HepG2 (cell line): ENCODE measurements around the gene ANKRD11. TPM values are rescaled to one million over a fixed set of nuclear protein-coding genes. Genes with fewer than 3 reads are reported as not detected.

Experiments used
- CHCHD3 ChIP-seq: sonication (generic); formaldehyde crosslinking; IDR thresholded peaks from 2 replicates; pipeline ENCODE4 v1.8.0; 2022; ENCODE audit warnings: mild to moderate bottlenecking, missing genetic modification reagents, moderate library complexity
- FOSL2 ChIP-seq: sonication (generic); formaldehyde crosslinking; IDR thresholded peaks from 2 replicates; pipeline ENCODE4 v1.4.0; 2020; ENCODE audit warnings: missing genetic modification reagents
- KDM2A ChIP-seq: sonication (generic); formaldehyde crosslinking; IDR thresholded peaks from 2 replicates; pipeline ENCODE4 v1.4.0; 2020; ENCODE audit warnings: low read depth, missing genetic modification reagents, borderline replicate concordance
- RAD51 ChIP-seq: fragments of 450-650 bp; IDR thresholded peaks from 2 replicates; pipeline ENCODE4 v1.6.1; 2016; ENCODE audit warnings: borderline replicate concordance
- RFXAP ChIP-seq: sonication (generic); formaldehyde crosslinking; IDR thresholded peaks from 2 replicates; pipeline ENCODE4 v1.4.0; 2020; ENCODE audit warnings: missing genetic modification reagents, borderline replicate concordance
- ZBTB38 ChIP-seq: sonication (generic); formaldehyde crosslinking; IDR thresholded peaks from 2 replicates; pipeline ENCODE4 v1.5.1; 2020; ENCODE audit warnings: mild to moderate bottlenecking, missing genetic modification reagents
- ZC3H13 ChIP-seq: sonication (generic); formaldehyde crosslinking; IDR thresholded peaks from 2 replicates; pipeline ENCODE4 v1.8.1; 2023; ENCODE audit warnings: mild to moderate bottlenecking, missing genetic modification reagents, moderate library complexity
- ZNF263 ChIP-seq: sonication (generic); formaldehyde crosslinking; IDR thresholded peaks from 2 replicates; pipeline ENCODE4 v1.4.0; 2020; ENCODE audit warnings: missing genetic modification reagents
- polyA plus RNA-seq, 8 experiments: library from polyadenylated mRNA; depleted of rRNA in 3 of 8; stranded (reverse) in 7 of 8; unstranded in 1 of 8; fragments of >200 nt; fragmentation: Illumina TruSeq in 4 of 8; extraction: Trizol in 4 of 8; gene quantifications; 2 replicates each; pipeline versions ENCODE4 v1.2.1 to v1.2.3, GENCODE V29; 2011 to 2016; ENCODE audit warnings: low read depth in 4 of 8, missing spikeins in 1 of 8, mixed read lengths in 1 of 8; ENCODE audit not compliant: insufficient read depth in 1 of 8
- total RNA-seq, 5 experiments: library from RNA; depleted of rRNA; stranded (reverse); fragments of >200 nt; fragmentation: Illumina TruSeq; extraction: Trizol; gene quantifications; 2 replicates each; pipeline ENCODE4 v1.2.3, GENCODE V29; 2016; ENCODE audit warnings: low read depth in 1 of 5
- TF ChIP-seq, protein P1 (sequence below): sonication (generic); formaldehyde crosslinking; IDR thresholded peaks from 2 replicates; pipeline ENCODE4 v1.5.1; 2020; ENCODE audit warnings: mild to moderate bottlenecking, missing genetic modification reagents, moderate library complexity

Gene ANKRD11
- total and polyA plus RNA-seq, 2 of the 13 experiments (the other 11 are each of a cell fraction or from before 2014, with no cell fraction given) = 21.4 to 38.4 TPM

DNA sequence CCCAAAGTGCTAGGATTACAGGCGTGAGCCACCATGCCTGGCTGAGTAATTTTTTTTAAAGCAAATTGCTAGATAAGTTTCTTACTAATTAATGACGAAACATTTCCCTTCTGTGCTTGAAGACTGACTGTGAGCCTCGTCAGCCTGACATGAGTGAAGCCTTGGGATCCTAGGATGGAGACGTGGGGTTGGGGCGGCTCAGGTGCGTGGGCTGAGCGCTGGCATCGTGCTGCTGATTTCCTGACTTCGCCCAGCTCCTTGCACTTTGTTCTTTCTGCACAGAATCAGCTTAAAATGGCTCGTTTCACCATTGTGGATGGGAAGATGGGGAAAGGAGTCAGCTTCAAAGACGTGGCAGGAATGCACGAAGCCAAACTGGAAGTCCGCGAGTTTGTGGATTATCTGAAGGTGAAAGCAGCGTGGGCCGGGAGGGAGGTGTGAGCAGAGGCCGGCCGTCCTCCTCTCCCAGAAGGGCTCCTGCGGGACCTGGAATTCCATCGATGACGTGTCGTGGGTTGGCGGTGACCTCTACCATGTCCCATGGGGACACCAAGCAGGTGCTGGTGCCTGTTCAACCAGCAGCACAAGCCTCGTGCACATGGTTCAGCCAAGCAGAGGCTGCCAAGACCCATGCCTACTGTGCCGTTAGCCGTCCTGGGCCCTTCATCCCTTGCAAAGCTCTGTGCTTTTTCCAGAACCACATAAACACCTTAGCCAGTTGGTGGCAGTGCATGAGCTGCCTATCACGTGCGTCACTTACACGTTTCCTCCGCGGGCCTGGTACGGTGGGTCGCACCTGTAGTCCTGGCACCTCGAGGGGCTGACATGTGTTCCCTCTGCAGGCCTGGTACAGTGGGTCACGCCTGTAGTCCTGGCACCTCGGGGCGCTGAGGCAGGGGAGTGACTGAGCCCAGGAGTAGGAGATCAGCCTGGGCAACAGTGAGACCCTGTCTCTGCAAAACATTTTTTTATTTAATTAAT, 40.3 kb upstream of the ANKRD11 start (continued):
- no peak for TF ChIP-seq RAD51
- no peak for TF ChIP-seq FOSL2 (CRISPR knock-in tag)
- TF ChIP-seq ZC3H13 (CRISPR knock-in tag) = peak; percentile 75
- TF ChIP-seq, protein P1, sequence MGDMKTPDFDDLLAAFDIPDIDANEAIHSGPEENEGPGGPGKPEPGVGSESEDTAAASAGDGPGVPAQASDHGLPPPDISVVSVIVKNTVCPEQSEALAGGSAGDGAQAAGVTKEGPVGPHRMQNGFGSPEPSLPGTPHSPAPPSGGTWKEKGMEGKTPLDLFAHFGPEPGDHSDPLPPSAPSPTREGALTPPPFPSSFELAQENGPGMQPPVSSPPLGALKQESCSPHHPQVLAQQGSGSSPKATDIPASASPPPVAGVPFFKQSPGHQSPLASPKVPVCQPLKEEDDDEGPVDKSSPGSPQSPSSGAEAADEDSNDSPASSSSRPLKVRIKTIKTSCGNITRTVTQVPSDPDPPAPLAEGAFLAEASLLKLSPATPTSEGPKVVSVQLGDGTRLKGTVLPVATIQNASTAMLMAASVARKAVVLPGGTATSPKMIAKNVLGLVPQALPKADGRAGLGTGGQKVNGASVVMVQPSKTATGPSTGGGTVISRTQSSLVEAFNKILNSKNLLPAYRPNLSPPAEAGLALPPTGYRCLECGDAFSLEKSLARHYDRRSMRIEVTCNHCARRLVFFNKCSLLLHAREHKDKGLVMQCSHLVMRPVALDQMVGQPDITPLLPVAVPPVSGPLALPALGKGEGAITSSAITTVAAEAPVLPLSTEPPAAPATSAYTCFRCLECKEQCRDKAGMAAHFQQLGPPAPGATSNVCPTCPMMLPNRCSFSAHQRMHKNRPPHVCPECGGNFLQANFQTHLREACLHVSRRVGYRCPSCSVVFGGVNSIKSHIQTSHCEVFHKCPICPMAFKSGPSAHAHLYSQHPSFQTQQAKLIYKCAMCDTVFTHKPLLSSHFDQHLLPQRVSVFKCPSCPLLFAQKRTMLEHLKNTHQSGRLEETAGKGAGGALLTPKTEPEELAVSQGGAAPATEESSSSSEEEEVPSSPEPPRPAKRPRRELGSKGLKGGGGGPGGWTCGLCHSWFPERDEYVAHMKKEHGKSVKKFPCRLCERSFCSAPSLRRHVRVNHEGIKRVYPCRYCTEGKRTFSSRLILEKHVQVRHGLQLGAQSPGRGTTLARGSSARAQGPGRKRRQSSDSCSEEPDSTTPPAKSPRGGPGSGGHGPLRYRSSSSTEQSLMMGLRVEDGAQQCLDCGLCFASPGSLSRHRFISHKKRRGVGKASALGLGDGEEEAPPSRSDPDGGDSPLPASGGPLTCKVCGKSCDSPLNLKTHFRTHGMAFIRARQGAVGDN (CRISPR knock-in tag) = 0 out of 2 replicates have a peak, but pooled peaks have one; percentile 12
- 0 out of 2 replicates have a peak, but pooled peaks have one; percentile 47 for TF ChIP-seq KDM2A (CRISPR knock-in tag)
- TF ChIP-seq CHCHD3 (CRISPR knock-in tag) = 0 out of 2 replicates have a peak, but pooled peaks have one; percentile 48
- TF ChIP-seq ZBTB38 (CRISPR knock-in tag) = peak; percentile 67; the same call in 1 of the 2 replicates
- TF ChIP-seq ZNF263 (CRISPR knock-in tag) = 0 out of 2 replicates have a peak, but pooled peaks have one; percentile 19
- 0 out of 2 replicates have a peak, but pooled peaks have one; percentile 54 for TF ChIP-seq RFXAP (CRISPR knock-in tag)
